GM10847 (cell line): ENCODE measurements around the gene LOXL1.

Experiments used
- POLR2A ChIP-seq: IDR thresholded peaks from 2 replicates; pipeline ENCODE4 v1.6.1; 2011; ENCODE audit not compliant: insufficient read length; ENCODE audit errors: extremely low read depth

LOXL1 gene, protein sequence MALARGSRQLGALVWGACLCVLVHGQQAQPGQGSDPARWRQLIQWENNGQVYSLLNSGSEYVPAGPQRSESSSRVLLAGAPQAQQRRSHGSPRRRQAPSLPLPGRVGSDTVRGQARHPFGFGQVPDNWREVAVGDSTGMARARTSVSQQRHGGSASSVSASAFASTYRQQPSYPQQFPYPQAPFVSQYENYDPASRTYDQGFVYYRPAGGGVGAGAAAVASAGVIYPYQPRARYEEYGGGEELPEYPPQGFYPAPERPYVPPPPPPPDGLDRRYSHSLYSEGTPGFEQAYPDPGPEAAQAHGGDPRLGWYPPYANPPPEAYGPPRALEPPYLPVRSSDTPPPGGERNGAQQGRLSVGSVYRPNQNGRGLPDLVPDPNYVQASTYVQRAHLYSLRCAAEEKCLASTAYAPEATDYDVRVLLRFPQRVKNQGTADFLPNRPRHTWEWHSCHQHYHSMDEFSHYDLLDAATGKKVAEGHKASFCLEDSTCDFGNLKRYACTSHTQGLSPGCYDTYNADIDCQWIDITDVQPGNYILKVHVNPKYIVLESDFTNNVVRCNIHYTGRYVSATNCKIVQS

DNA sequence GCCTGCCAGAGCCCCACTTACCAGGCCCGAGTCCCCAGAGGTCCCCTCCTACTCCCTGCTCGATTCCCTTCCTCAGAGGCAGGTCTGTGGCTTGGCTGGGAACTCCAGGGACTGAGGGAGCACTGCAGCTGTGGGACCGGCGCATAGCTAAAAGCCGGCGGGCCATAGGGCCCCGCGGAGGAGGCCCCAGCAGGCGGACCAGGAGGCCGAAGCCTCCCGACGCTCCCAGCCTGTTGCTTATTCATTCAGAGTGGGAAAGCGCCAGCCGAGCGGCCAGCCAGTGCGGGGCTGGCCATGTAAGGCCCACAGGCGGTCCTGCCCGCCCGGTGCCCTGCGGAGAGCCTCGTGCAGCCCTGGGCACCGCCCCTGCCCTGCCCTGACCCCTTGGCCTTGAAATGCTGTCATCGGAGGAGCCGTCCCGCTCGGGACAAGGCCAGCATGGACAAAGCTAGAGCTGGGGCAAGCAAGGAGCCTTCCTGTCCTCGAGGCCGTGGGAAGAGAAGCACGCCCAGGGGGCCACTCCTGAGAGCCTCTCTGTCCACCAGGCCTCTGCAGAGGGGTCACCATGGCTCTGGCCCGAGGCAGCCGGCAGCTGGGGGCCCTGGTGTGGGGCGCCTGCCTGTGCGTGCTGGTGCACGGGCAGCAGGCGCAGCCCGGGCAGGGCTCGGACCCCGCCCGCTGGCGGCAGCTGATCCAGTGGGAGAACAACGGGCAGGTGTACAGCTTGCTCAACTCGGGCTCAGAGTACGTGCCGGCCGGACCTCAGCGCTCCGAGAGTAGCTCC lies at the start of gene LOXL1:
Gene LOXL1, plus strand, starts transcription at position 244 of the 784 bp plus-strand sequence. Its CDS starts 322 bp downstream, at position 566.
- TF ChIP-seq POLR2A, result no peak

DNA sequence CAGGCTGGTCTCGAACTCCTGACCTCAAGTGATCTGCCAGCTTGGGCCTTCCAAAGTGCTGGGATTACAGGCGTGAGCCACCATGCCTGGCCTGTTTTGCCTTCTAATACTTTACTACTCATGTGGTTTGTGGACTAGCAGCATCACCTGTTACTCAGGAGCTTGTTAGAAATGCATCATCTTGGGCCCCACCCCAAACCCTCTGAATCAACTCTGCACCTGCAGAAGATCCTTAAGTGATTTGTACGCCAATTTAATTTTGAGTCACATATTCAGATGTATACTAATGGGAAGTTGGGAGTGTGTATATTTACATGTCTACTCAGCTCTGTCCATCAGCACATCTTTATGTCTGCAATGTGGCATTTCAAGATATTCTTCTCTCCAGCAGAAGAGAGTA lies 46.8 kb upstream of the LOXL1 start:
- no peak for TF ChIP-seq POLR2A

DNA sequence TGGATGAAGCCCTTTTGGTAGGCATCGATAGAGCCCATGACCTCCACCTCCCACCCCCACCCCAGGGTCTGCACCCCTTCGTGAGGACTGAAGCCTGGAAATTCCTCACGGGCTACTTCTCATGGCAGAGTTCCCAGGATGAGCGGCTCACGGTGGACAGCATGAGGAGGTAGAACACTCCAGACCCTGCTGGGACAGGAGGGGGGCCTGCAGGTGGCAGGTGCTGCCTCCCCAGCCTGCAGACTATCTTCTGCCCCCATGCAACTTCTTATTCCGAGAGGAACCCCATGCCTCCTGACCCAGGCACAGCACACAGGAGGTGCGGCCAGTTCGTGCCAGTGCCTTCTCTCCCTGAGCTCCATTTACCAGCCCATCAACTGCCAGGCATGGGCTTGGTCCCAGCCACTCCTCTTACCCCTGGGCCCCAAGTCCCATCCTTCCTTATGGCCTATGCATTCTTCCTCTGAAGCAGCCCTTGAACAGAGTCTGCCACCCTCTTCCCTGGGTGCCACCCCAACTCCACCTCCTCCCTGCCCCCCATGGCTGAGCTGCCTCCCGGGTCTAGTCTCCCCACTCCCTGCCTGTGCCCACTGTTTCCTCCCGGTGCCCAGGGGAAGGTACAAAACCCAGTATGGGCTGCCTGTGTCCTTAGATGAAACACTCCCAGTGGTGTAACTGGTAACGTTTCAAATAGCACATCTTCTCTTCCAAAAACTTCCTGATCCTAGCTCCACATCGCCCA lies 44.5 kb upstream of the LOXL1 start:
- no peak for TF ChIP-seq POLR2A

DNA sequence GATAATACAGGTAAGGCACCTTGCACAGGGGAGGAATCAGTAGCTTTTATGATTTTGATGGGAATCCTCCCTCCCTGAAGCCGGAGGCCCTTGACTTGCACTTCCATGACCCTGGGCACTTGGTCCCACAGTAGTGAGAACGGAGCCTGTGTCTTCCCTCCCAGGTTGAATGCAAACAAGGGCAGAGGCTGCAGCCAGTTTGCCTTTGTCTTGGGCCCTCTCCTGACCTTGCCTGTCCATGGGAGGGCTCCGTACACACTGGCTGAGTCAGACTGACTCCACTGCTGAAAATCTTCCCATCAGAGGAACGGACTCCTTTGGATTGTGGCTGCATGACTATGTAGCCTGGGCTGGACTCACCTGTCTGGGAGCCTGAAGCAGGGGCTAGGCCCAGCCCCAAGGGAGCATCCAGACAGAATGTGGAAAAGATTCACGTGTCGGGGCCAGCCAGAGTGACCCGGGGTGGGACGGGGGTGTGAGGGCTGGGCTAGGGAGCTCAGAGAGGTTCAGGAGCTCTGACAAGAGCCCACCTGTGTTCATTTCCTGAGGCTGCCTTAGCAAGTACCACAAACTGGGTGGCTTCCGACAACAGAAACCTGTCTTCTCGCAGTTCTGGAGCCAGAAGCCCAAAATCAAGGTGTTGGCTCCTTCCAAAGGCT lies 43.4 kb upstream of the LOXL1 start:
- TF ChIP-seq POLR2A, result no peak

DNA sequence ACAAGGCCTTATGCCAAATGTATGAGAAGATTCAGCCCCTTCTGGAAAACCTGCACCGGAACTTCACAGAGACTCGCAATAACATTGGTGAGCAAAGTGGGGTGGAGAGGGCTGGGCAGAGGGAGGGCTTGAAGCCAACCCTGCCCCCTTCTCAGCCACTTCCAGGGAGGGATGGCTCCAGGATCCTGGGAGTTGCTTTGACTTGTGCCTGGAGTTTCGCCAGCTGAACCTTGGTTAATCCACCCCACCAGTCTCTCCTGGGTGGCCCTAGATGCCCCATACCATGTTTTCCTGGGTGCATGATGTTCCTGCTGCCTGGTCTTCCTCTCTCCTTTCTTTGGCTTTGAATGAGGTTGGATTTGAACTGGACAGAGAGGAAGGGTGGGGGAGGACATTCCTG lies 42.1 kb upstream of the LOXL1 start:
- TF ChIP-seq POLR2A, result no peak

DNA sequence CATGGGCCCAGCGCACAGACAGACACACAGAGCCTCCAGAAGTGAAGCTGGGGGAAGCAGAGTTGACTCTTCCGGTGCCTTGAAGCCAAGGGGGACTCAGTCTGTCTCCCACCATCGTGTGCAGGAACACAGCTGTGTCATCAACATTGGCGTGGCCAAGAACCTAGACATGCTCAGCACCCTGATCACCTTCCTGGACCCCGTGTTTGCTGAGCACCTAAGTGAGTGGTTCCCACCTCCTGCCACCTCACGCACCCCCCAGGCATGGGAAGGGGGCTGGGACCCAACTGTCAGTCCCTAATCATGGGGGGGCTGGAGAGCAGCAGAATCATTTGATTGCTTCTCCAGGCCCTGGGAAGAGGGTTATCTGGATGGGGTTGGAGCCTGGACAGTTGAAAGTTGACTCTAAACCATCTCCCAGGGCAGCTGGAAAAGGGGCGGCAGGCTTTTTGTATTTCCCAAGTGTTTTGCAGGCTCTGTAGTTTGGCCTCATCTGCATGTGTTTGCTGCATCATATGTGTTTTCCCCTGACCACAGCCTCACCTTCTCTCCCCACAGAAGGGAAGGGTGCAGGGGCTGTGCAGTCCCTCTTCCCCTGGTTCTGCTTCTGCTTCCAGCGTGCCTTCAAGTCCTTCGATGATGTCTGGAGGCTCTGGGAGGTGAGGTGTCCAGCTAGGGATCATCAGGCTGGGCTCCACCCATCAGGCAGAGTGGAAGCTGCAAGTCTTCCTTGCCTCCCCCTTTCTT lies 40.1 kb upstream of the LOXL1 start:
- TF ChIP-seq POLR2A, result no peak

DNA sequence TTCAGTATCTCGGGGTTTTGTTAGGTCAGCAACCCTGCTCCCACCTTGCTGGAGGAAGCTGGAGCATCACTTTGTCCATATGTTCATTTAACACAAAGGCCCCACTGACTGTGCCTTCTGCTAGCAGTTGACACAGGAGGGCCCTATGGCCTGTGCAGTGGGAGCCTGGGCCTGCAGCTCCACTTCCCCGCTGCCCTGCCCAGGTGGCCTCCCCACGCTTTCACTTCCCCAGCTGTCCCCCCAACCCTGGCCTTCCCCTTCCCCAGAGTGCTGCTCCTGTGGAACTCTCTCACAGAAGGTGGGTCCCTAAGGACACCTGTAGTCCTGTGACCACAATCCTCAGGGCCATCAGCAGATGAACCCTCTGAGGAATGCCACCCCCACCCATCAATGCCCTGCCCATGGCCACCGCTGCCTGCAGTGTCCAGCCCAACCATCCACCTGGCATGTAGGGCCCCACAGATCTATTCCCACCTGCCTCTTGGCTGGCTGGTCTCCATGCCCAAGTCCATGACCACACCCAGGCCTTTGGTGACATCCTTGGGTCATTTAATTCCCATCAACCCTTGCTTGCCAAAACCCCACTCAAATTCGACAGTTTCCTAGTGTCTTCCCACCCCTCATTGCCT lies 39.4 kb upstream of the LOXL1 start:
- no peak for TF ChIP-seq POLR2A

DNA sequence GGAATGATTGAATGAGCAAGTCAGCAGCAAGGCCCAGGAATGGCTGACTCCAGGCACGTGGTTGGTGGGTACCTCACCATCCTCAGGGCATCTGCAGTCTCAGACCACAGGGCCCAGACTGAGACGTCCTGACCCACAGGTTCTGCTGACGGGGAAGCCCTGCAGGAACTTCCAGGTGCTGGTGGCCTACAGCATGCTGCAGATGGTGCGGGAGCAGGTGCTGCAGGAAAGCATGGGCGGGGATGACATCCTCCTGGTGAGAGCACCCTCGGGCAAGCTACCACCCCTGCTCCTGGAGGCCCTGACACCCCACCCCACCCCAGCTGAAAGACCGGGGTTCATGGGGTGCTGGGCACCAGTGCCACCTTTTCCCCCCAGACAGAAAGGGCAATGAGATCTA lies 38.8 kb upstream of the LOXL1 start:
- TF ChIP-seq POLR2A, result no peak

DNA sequence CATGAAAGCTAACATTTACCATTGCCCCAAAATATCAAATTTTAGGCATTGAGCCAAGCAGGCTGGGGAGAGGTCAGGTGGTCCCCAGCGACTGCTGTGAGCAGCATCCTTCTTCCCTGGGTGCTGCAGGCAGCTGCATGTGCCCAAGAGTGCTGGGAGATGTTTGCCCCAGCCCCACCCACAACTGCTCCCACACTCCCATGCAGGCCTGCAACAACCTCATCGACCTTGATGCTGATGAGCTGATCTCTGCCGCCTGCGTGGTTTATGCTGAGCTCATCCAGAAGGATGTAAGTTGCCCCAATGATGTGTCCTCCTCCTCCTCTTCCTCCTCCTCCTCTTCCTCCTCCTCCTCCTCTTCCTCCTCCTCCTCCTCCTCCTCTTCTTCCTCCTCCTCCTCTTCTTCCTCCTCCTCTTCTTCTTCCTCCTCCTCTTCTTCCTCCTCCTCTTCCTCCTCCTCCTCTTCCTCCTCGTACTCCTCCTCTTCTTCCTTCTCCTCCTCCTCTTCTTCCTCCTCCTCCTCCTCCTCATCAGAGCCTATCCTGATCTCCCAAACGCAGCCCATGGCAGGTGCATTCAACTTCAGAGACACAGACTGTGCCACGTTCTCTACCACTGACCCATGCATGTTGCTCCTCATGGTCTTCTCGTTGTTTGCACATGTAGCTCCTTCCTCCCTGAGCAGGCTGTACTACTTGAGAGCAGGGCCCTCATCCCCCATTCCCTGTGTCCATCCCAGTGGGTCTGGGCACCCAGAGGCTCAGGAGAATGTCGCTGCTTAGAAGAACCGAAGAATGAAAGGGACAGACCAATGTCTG lies 37.8 kb upstream of the LOXL1 start:
- no peak for TF ChIP-seq POLR2A

DNA sequence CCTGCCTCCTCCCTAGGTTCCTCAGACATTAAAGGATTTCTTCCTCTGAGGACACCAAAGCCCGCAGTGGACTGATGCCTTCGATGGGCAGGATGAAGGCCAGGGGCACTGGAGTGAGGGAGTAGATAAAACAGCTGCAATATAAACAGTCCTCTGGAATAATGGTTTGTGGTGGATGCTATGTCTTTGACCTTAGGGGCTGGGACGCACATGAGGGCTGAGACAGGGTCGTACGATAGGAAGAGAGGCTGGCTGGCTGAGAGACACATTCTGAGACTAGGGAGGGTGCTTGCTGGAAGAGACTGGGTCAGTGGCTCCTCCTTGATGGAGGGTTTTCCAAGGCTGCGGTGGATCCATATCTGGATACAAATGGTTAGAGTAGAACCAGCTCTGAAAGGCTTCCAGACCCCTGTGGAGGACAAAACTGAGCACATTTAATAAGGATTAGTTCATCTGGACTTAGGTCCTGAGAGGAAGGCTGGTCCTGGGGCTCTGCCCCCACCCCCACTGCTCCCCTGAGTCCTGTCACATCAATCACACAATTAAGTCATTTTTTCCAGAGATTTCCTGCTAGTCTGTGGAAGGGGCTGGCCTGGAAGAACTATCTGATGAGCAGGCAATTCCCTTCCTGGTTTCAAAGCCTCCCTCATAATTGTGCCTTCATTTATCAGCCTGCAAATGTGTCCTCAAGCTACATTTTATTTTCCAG lies 37.1 kb upstream of the LOXL1 start:
- TF ChIP-seq POLR2A, result no peak

DNA sequence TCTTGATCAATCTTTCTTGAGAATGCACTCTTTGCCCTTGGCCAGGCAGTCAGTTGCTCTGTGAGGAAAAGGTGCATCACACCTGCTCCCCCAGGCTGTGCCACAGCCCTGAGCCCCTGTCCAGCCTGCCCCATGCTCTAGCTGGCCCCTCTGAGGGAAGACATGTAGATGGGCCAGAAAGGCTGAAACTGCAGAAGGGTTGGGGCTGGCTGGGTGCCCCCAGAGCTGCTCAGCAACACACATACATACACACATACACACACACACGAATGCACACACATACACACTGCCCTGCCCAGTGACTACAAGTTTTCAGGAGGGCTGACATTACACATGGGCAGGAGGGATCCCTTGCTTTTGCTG lies 36.5 kb upstream of the LOXL1 start:
- no peak for TF ChIP-seq POLR2A
